ENCODE measurements around the gene C2orf92. TPM values are rescaled to one million over a fixed set of nuclear protein-coding genes. Genes with fewer than 3 reads are reported as not detected.

The C2orf92 gene
- total RNA-seq, 3 donors from 2014 or later (not counting 1 experiment from before 2014, with no cell fraction given): 13.4 to 20.9 (median 16.1) TPM

- H3K27ac Mint-ChIP-seq: no peak overlapping the region
- no peaks in the 10 kb centered on the region for H3K9me3 Mint-ChIP-seq
- H3K36me3 Mint-ChIP-seq: no peaks in the 10 kb centered on the region
- 100% methylated on average over 3 of the region's 4 CpGs for WGBS (ENCODE audit: insufficient coverage)
- Histone ChIP-seq H3K27ac (ENCODE audit: low read length) (no peak overlapping the region), H3K36me3 (ENCODE audit: control insufficient read depth, insufficient read depth, low read length) (no peaks in the 10 kb centered on the region), H3K27me3 (ENCODE audit: control insufficient read depth, insufficient read depth, low read length) (no peaks in the 10 kb centered on the region), H3K4me3 (ENCODE audit: low read length) (no peak overlapping the region), H3K9me3 (ENCODE audit: control insufficient read depth, insufficient read depth, low read length) (no peaks in the 10 kb centered on the region), H3K4me1 (ENCODE audit: control insufficient read depth, insufficient read depth, low read length) (no peaks in the 10 kb centered on the region)
- H3K27me3 Mint-ChIP-seq (ENCODE audit: low read depth in 2 of 2): peaks cover 4 to 10% of the 10 kb centered on the region in 2 donors
- no peak overlapping the region for H3K4me3 Mint-ChIP-seq
- no peak for TF ChIP-seq CTCF (IDR thresholded peaks at IDR 0.05)
- intact Hi-C loops (cut with micrococcal nuclease): loop anchor here (5.0 kb wide), 1 partner anchor 586 kb away; the partner anchor contains the start of gene ANKRD36
- DNase-seq (no peak), ATAC-seq (no peak)
- peaks cover 4 to 5% of the 10 kb centered on the region in 2 donors for H3K4me1 Mint-ChIP-seq
Measured at GRCh38 chr2:97698530-97698929, 29.0 kb downstream of the C2orf92 start.

- peak; percentile 81 to 90 (median 85) for ATAC-seq
- Histone ChIP-seq H3K27ac (ENCODE audit: low read length) (no peak overlapping the region), H3K9me3 (ENCODE audit: control insufficient read depth, insufficient read depth, low read length) (no peaks in the 10 kb centered on the region), H3K36me3 (ENCODE audit: control insufficient read depth, insufficient read depth, low read length) (no peaks in the 10 kb centered on the region), H3K27me3 (ENCODE audit: control insufficient read depth, insufficient read depth, low read length) (no peaks in the 10 kb centered on the region), H3K4me3 (ENCODE audit: low read length) (no peak overlapping the region), H3K4me1 (ENCODE audit: control insufficient read depth, insufficient read depth, low read length) (no peaks in the 10 kb centered on the region)
- Mint-ChIP-seq H3K36me3 (no peaks in the 10 kb centered on the region), H3K27me3 (ENCODE audit: low read depth in 2 of 2) (peaks cover 4 to 10% of the 10 kb centered on the region in 2 donors), H3K27ac (no peak overlapping the region), H3K9me3 (no peaks in the 10 kb centered on the region), H3K4me3 (no peak overlapping the region), H3K4me1 (peaks cover 4 to 5% of the 10 kb centered on the region in 2 donors)
- peak; percentile 47 to 80 for DNase-seq
- intact Hi-C loops (cut with micrococcal nuclease): loop anchor here (1.0 to 5.0 kb wide), 3 partner anchors 48 to 685 kb away; partner anchors contain the start of gene ANKRD36
- WGBS (ENCODE audit: insufficient coverage): 84% methylated on average over 9 of the region's 11 CpGs
- TF ChIP-seq CTCF (IDR thresholded peaks at IDR 0.05): peak; percentile 79
Measured at GRCh38 chr2:97699765-97700444, 30.4 kb downstream of the C2orf92 start.

- DNase-seq (no peak), ATAC-seq (no peak)
- Mint-ChIP-seq H3K36me3 (no peaks in the 10 kb centered on the region), H3K4me1 (peaks cover 4 to 5% of the 10 kb centered on the region in 2 donors), H3K9me3 (no peaks in the 10 kb centered on the region), H3K4me3 (no peak overlapping the region), H3K27ac (no peak overlapping the region), H3K27me3 (ENCODE audit: low read depth in 2 of 2) (peaks cover 4 to 10% of the 10 kb centered on the region in 2 donors)
- no peak for TF ChIP-seq CTCF (IDR thresholded peaks at IDR 0.05)
- Histone ChIP-seq H3K27ac (ENCODE audit: low read length) (no peak overlapping the region), H3K4me3 (ENCODE audit: low read length) (no peak overlapping the region), H3K9me3 (ENCODE audit: control insufficient read depth, insufficient read depth, low read length) (no peaks in the 10 kb centered on the region), H3K36me3 (ENCODE audit: control insufficient read depth, insufficient read depth, low read length) (no peaks in the 10 kb centered on the region), H3K27me3 (ENCODE audit: control insufficient read depth, insufficient read depth, low read length) (no peaks in the 10 kb centered on the region), H3K4me1 (ENCODE audit: control insufficient read depth, insufficient read depth, low read length) (no peaks in the 10 kb centered on the region)
- WGBS (ENCODE audit: insufficient coverage): 78% methylated on average over 13 of the region's 13 CpGs
- intact Hi-C loops (cut with micrococcal nuclease): loop anchor here (2.0 kb wide), 1 partner anchor 684 kb away; no protein-coding TSS in a partner anchor
Measured at GRCh38 chr2:97701186-97701585, 31.7 kb downstream of the C2orf92 start.

All from natural killer cell (primary cell).